Esophagus (tissue), 2 donors: ENCODE measurements around the gene KCNMB4. TPM values are rescaled to one million over a fixed set of nuclear protein-coding genes. Genes with fewer than 3 reads are reported as not detected.

Experiments used
- H3K27ac ChIP-seq, 2 donors: one replicate each; pipeline ENCODE4 v1.5.1; 2013; ENCODE audit warnings: low read depth in 2 of 2, mild to moderate bottlenecking in 2 of 2, inconsistent platforms in 1 of 2, low read length in 1 of 2, moderate library complexity in 1 of 2
- H3K27me3 ChIP-seq, 2 donors: one replicate each; pipeline ENCODE4 v1.6.1; 2013; ENCODE audit warnings: low read length in 2 of 2, control low read depth in 1 of 2, mild to moderate bottlenecking in 1 of 2; ENCODE audit not compliant: insufficient read depth in 2 of 2, control insufficient read depth in 1 of 2
- H3K36me3 ChIP-seq, 2 donors: one replicate each; pipeline ENCODE4 v1.6.1; 2013; ENCODE audit warnings: low read length in 1 of 2; ENCODE audit not compliant: control insufficient read depth in 2 of 2, insufficient read depth in 2 of 2
- H3K4me1 ChIP-seq, 2 donors: one replicate each; pipeline ENCODE4 v1.6.1; 2013; ENCODE audit warnings: low read length in 1 of 2; ENCODE audit not compliant: control insufficient read depth in 2 of 2, insufficient read depth in 2 of 2
- H3K4me3 ChIP-seq, 2 donors: one replicate each; pipeline ENCODE4 v1.5.1; 2013; ENCODE audit warnings: low read length in 2 of 2, mild to moderate bottlenecking in 2 of 2, low read depth in 1 of 2, moderate library complexity in 1 of 2
- H3K9me3 ChIP-seq, 2 donors: one replicate each; pipeline ENCODE4 v1.6.1; 2013; ENCODE audit warnings: mild to moderate bottlenecking in 2 of 2, low read depth in 1 of 2, low read length in 1 of 2, moderate library complexity in 1 of 2; ENCODE audit not compliant: control insufficient read depth in 2 of 2, insufficient read depth in 1 of 2
- WGBS, 2 donors: extraction: QIAGEN DNeasy Blood & Tissue Kit; methylation state at CpG; one replicate each; pipeline ENCODE4 v1.1.7; 2013; 5-methylcytosine and 5-hydroxymethylcytosine counted together
- polyA plus RNA-seq, 2 donors: library from polyadenylated mRNA; stranded (reverse); fragments of 200-250 nt; gene quantifications; one replicate each; pipeline ENCODE4 v1.2.3, GENCODE V29; 2013
- donor health status: healthy with polysubstance abuse.
- donor health status: Bipolar disorder and iron deficiency.

The KCNMB4 gene
- polyA plus RNA-seq, 2 donors: 0.33 to 0.51 TPM

DNA sequence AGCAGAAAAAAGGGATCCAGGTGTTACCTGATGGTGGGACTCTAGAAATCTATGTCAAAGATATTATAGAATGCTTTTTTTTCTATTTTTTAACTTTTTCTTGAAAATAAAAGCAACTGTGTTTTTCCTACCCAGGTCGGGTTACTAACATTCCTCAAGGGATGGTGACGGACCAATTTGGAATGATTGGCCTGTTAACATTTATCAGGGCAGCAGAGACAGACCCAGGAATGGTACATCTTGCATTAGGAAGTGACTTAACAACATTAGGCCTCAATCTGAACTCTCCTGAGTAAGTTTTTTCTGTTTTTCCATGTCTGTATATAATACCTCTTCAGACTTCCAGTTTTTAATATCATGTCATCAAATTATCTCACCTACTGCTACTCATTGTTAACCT lies 27.6 kb upstream of the KCNMB4 start:
- no peak overlapping the region for H3K27ac ChIP-seq
- H3K4me1 ChIP-seq: no peaks in the 10 kb centered on the region
- peaks cover 0 to 5% of the 10 kb centered on the region in 2 donors for H3K36me3 ChIP-seq
- H3K9me3 ChIP-seq: no peaks in the 10 kb centered on the region
- H3K27me3 ChIP-seq: no peaks in the 10 kb centered on the region
- WGBS, 2 donors: 96 to 98% methylated on average over 2 of the region's 2 CpGs
- H3K4me3 ChIP-seq: no peak overlapping the region

DNA sequence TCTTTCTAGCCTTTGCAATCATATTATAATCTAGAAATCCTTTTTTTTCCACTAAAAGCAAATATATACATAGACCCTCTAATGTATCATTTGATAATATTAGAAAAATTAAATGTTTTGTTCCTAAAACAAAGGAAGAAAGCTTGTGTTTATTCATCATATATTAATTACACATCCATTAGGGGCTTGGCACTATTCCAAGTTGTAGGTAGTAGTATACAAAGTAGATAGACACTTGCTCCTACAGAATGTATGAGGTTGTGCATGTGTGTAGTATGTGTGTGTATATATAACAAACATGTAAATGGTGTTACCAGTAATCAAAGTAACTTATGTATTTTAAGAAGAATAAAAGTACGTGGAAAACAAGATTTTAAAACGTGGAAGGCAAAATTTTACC lies 15.0 kb upstream of the KCNMB4 start:
- 95 to 98% methylated on average over 2 of the region's 2 CpGs for WGBS, 2 donors
- Histone ChIP-seq H3K27ac (no peak overlapping the region), H3K4me1 (no peaks in the 10 kb centered on the region), H3K4me3 (no peak overlapping the region), H3K36me3 (peaks cover 0 to 3% of the 10 kb centered on the region in 2 donors), H3K27me3 (no peaks in the 10 kb centered on the region), H3K9me3 (no peaks in the 10 kb centered on the region)

GRCh38 chr12:70353780-70354660 lies 12.1 kb upstream of the KCNMB4 start:
- no peaks in the 10 kb centered on the region for H3K9me3 ChIP-seq
- H3K27me3 ChIP-seq: no peaks in the 10 kb centered on the region
- peaks cover 0 to 3% of the 10 kb centered on the region in 2 donors for H3K36me3 ChIP-seq
- H3K27ac ChIP-seq: no peak overlapping the region
- H3K4me1 ChIP-seq: no peaks in the 10 kb centered on the region
- WGBS, 2 donors: 92 to 94% methylated on average over 6 of the region's 6 CpGs
- H3K4me3 ChIP-seq: no peak overlapping the region

- no peaks in the 10 kb centered on the region for H3K9me3 ChIP-seq
- no peaks in the 10 kb centered on the region for H3K27me3 ChIP-seq
- no peak overlapping the region for H3K4me3 ChIP-seq
- H3K36me3 ChIP-seq: peaks cover 0 to 3% of the 10 kb centered on the region in 2 donors
- H3K27ac ChIP-seq: no peak overlapping the region
- H3K4me1 ChIP-seq: no peaks in the 10 kb centered on the region
- WGBS, 2 donors: 72 to 74% methylated on average over 3 of the region's 3 CpGs
Observed at GRCh38 chr12:70354787-70355186, 11.3 kb upstream of the KCNMB4 start.

GRCh38 chr12:70355972-70356371 lies 10.1 kb upstream of the KCNMB4 start:
- Histone ChIP-seq H3K27ac (no peak overlapping the region), H3K4me3 (no peak overlapping the region), H3K27me3 (no peaks in the 10 kb centered on the region), H3K36me3 (peaks cover 0 to 3% of the 10 kb centered on the region in 2 donors), H3K9me3 (no peaks in the 10 kb centered on the region), H3K4me1 (no peaks in the 10 kb centered on the region)
- WGBS, 2 donors: 96% methylated on average over 4 of the region's 4 CpGs

- H3K4me3 ChIP-seq: no peak overlapping the region
- H3K9me3 ChIP-seq: no peaks in the 10 kb centered on the region
- no peaks in the 10 kb centered on the region for H3K4me1 ChIP-seq
- no peak overlapping the region for H3K27ac ChIP-seq
- 92 to 96% methylated on average over 1 of the region's 1 CpG for WGBS, 2 donors
- no peaks in the 10 kb centered on the region for H3K27me3 ChIP-seq
- H3K36me3 ChIP-seq: no peaks in the 10 kb centered on the region
Observed at GRCh38 chr12:70359458-70360197, 6.5 kb upstream of the KCNMB4 start.

DNA sequence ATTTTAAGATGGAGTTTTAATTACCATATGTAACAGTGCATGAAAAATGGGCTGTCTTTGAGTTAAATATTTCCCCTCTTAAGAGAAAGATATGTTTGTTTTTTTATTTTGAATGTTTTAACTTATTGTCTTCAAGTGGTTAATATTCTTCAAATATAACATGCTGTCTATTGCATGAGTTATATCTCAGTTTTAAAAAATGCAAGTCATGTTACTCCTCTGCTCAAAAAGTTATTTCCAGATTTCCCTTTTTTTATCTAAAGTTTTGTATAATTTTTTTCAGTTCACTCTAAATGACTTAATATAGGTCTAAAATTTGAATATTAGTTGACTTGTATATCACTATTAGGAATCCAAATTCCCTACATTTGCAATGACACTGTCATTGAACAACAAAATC lies 5.9 kb upstream of the KCNMB4 start:
- H3K4me1 ChIP-seq: peaks cover 0 to 2% of the 10 kb centered on the region in 2 donors
- H3K36me3 ChIP-seq: no peaks in the 10 kb centered on the region
- H3K27me3 ChIP-seq: no peaks in the 10 kb centered on the region
- no peak overlapping the region for H3K4me3 ChIP-seq
- no peaks in the 10 kb centered on the region for H3K9me3 ChIP-seq
- H3K27ac ChIP-seq: no peak overlapping the region

- H3K27me3 ChIP-seq: peaks cover 0 to 3% of the 10 kb centered on the region in 2 donors
Observed at GRCh38 chr12:70364695-70365397, 1.2 kb upstream of the KCNMB4 start.

DNA sequence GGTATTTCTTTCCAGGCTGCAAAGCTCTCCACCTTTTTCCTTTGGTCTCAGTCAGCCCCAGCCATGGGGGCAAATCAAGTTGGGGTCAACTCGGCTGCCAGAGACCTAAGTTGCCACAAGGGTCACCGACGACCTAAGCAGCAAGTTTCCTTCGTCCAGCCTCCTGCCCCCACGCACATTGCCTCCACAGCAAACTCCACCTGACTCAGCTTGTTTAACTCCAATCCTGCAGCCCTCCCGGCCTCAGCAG lies 767 bp upstream of the KCNMB4 start:
- no peak overlapping the region for H3K27ac ChIP-seq
- H3K27me3 ChIP-seq: peaks cover 0 to 3% of the 10 kb centered on the region in 2 donors
- WGBS, 2 donors: 1 to 3% methylated on average over 6 of the region's 6 CpGs
- H3K4me3 ChIP-seq: peak overlapping the region; percentile 58 to 77
- H3K4me1 ChIP-seq: peaks cover 3 to 10% of the 10 kb centered on the region in 2 donors
- H3K9me3 ChIP-seq: no peaks in the 10 kb centered on the region
- H3K36me3 ChIP-seq: no peaks in the 10 kb centered on the region

More at GRCh38 chr12:70364695-70365397, 1.2 kb upstream of the KCNMB4 start:
- Histone ChIP-seq H3K4me3 (peak overlapping the region in 1 of 2 donors; percentile 77), H3K27ac (no peak overlapping the region), H3K9me3 (no peaks in the 10 kb centered on the region), H3K4me1 (peaks cover 3 to 10% of the 10 kb centered on the region in 2 donors), H3K36me3 (no peaks in the 10 kb centered on the region)
- 21 to 25% methylated on average over 16 of the region's 16 CpGs for WGBS, 2 donors
